Spleen (tissue), 7 donors: ENCODE data around the gene SHC3.

Experiments
- CTCF ChIP-seq, 11 experiments: fragments of 200-600 bp in 7 of 11; fragments of 450-650 bp in 4 of 11; sonication (generic) in 4 of 11; IDR thresholded peaks in 8 of 11; conservative IDR thresholded peaks in 3 of 11; 1 replicate in 7 of 11; 2 replicates in 4 of 11; pipeline versions ENCODE4 v1.4.0 to v1.8.0; 2016 to 2021; ENCODE audit warnings: antibody characterized with exemption in 11 of 11, inconsistent platforms in 4 of 11, mild to moderate bottlenecking in 1 of 11
- POLR2A ChIP-seq, 3 donors: fragments of 450-650 bp; IDR thresholded peaks; one replicate each; pipeline ENCODE4 v1.5.1; 2017; ENCODE audit warnings: antibody characterized with exemption in 3 of 3, mild to moderate bottlenecking in 1 of 3
- POLR2AphosphoS5 ChIP-seq, 3 donors: sonication (generic); formaldehyde crosslinking; IDR thresholded peaks; one replicate each; pipeline ENCODE4 v1.5.1; 2017; ENCODE audit warnings: antibody characterized with exemption in 3 of 3
- donor health status: DM: no; HTN: no; CAD: no; lungs with moderate emphysema.
- donor health status: DM: no; HTN: no; CAD: no.
- donor health status: DM: no; HTN: no; CAD: no.

GRCh38 chr9:88990041-88990728 is 188.4 kb downstream of the SHC3 start:
- TF ChIP-seq CTCF (IDR thresholded peaks at IDR 0.05 in 8 of 11, conservative IDR thresholded peaks at IDR 0.05 in 3 of 11) (no peak), POLR2A (IDR thresholded peaks at IDR 0.05) (no peak), POLR2AphosphoS5 (IDR thresholded peaks at IDR 0.05) (no peak)
